ENCODE data around the gene RTN3.
"Not testable (repeated sequence)": the region's sequence is repeated elsewhere in the genome, so short reads cannot be mapped to it uniquely, and the experiment has no call there.

The RTN3 gene

GRCh38 chr11:63682066-63683021 is 1.0 kb downstream of the RTN3 start:
- DNase-seq: peak; percentile 32 to 62

DNA sequence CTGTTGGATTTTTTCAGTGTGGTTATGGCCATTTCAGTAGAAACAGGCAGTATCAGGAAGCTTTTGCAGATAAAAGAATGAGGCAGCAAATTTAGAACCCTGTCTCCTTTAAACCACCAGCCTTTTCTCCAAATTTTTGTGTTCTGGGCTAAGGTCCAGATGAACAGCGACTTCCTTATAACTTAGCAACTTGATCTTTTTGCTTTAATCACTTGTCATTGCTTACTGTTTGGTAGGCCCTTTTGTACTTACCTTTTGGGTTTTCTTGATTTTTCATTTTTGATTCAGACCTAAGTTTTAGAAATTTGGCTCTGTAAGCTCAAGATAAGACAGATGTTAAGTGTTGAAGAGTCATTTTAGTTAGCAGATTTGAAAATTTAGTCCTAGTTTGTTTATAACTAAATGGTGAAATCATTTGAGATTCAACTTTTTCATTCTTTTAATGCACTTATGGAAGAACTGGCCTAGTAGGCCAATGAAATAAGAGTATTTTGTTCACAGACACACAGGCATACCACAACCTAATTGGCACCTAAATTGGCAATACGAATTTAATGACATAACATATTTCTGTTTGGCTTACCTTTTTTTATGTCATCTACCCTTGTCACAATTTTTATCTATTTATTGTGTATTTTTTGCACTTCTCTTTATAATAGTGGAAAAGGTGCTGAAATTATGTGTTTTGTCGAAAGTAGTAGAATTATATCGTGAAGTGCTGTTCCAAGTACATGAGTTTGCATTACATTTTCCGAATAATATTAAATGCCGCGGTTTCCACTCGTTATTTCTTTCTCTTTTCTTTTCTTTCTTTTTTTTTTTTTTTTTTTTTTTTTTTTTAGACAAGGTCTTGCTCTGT is 2.1 kb downstream of the RTN3 start:
- DNase-seq: peak; percentile 57 to 60

DNA sequence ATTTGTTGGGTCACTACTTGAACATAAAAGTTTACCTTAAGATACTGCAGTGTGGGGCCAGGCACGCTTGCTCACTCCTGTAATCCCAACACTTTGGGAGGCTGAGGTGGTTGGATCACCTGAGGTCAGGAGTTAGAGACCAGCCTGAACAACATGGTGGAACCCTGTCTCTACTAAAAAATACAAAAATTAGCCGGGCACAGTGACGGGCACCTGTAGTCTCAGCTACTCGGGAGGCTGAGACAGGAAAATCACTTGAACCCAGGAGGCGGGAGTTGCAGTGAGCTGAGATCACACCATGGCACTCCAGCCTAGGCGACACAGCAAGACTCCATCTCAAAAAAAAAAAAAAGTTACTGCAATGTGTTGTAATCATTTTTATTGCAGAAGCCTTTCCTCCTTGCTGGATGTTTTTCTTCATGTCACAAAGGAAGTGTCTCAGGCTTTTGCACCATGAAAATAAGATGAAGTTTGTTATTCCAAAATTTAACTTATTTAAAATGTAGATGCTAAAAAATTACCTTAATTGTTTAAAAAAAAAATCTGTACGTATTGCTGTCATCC is 3.9 kb downstream of the RTN3 start:
- not testable (repeated sequence) for DNase-seq

DNA sequence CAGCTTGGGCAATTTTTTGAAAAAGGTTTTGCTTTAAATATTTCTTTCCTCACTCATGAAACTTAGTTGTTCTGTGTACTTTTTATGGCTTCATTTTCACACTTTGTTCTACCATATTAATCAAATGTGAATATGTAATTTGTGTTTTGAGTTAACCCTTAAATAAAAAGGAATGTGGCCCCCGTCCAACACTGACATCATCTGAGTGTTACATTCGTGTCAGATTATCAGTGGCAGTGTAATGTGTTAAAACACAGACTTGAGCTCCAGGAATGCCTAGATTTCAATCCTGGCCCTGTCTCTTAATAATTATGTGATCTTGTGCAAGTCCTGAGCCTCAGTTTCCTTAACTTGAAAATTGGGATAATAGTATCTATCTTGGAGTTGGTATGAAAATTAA is 5.6 kb downstream of the RTN3 start:
- no peak for DNase-seq

DNA sequence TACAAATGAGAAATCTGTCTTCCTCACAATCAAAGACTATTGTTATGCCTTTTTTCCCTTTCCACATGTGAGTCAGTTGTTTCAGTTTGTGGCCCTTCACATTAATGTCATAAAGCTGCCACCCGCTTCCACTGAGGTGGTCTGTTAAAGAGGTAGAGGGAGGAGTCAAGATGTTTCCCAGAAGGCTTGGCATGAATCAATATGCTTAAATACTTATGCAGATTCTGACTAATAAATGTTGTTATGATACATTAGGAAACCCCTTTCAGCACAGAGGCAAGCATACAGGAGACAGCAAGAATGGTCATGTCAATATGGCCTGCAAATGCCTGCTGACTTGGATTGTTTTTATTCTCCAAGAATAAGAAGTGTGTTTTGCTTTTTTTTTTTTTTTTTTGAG is 6.5 kb downstream of the RTN3 start:
- no peak for DNase-seq

DNA sequence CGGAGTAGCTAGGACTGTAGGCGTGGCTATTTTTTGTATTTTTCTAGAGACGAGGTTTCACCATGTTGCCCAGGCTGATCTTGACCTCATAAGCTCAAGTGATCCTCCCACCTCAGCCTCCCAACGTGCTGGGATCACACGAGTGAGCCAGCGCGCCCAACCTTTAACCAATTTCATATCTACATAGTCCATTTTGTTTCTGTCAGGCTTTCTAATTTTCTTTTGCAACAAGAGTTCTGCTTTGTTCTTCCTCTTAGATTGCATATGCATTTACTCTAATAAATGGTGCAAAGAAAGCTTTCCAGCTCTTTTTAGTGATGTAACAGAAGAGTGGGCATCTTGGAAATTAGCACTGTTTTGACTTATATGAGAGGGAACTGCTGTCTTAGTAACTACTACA is 13.3 kb downstream of the RTN3 start:
- DNase-seq: no peak

DNA sequence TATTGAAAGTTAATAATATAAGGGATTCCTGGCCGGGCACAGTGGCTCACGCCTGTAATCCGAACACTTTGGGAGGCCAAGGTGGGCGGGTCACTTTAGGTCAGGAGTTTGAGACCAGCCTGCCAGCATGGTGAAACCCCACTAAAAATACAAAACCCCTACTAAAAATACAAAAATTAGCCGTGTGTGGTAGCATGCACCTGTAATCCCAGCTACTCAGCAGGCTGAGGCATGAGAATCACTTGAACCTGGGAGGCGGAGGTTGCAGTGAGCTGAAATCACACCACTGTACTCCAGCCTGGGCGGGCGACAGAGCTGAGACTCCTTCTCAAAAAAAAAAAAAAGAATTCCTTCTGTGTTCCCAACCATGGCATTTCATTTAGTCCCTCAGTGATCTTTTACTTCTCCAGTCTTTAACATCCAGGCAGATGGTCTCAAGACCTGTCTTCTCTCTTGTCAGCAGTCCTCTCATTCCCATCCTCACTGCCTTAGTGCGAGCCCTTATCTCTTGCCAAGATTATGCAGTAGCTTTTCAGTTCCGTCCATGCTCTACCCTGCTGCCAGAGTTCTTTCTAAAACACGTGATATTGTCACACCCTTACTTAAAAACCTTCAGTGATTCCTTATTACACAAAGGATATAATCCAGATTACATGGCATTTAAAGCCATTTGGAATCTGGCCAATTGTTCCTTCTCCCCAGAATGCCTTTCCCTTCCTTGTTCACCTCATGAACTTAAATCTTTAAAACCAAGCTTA is 17.9 kb downstream of the RTN3 start:
- DNase-seq: no peak

- DNase-seq: no peak
Observed at GRCh38 chr11:63699896-63700295, 18.6 kb downstream of the RTN3 start.

DNA sequence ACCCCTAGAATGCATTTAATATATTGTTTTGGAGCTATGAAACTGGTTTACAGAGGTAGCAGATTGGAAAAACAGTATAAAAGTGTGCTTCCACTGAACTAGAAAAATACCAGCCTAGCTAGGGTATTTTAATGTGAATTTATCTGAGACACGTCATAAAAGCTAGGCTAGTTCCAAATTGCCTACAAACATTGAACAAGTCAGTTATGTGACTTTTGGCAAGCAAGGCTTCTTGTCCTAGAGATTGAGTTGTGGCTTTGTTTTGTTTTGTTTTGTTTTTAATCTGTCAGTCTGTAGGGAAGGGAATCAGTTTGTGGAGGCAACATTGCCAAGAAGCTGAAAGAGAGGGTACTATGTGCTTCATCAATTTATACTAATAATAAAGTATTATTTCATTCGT is 24.2 kb downstream of the RTN3 start:
- DNase-seq: no peak

DNA sequence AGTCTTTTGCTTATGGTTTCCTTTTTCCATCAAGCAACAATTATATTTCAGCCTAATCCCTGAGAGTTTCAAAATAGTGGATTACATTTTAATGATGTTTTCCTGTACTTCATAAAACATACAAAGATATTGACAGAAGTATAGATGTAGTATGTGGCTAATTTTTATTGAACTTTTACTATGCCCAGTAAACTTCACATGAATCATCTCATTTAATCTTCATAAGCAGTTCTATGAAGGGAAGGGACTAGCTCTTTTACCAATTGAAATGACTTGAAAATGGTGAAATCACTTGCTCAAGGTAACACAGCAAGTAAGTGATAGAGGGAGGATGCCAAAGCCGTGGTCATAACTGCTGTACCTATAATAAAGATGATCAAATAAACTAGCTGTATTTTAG is 27.5 kb downstream of the RTN3 start:
- DNase-seq: no peak

GRCh38 chr11:63709336-63709884 is 28.1 kb downstream of the RTN3 start:
- DNase-seq: peak in 1 of 2 experiments; percentile 11

GRCh38 chr11:63710476-63711217 is 29.3 kb downstream of the RTN3 start:
- no peak for DNase-seq

DNA sequence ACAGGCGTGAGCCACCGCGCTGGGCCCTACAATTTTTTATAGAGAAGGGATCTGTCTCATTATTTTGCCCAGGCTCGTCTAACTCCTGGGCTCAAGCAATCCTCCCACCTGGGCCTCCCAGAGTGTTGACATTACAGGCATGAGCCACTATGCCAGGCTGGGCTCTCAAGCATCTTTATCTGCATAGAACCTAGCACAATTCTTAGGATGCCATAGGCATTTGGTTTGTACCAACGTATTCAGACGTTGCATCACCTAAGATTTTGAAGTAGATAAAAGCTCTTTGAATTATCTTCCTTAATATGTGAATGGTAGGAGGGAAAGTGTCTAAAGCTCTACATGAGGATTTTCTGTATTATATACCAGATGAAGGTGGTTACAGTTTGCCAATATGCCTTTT is 30.5 kb downstream of the RTN3 start:
- DNase-seq: no peak

DNA sequence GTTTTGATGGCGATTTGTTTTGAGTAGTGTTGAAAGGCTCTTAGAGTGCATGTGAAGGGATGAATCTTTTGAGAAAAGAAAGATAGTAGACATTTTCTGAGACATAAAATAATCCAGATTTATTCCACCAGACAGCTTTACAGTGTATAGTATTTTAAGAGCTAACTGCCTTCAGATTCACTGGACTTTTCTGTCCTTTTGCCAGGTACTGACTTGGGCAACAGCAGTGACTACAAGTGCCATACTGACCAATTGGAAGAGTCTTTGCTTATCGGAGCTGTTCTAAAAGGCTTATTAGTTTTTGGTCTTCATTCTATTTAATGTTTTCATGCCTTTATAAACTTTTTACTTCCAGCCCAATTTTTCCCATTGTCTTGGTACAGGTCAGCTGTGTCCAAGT is 32.5 kb downstream of the RTN3 start:
- no peak for DNase-seq

- DNase-seq: no peak
Observed at GRCh38 chr11:63716046-63716445, 34.7 kb downstream of the RTN3 start.

GRCh38 chr11:63719001-63719400 is 37.7 kb downstream of the RTN3 start:
- DNase-seq: no peak

GRCh38 chr11:63719987-63720386 is 38.7 kb downstream of the RTN3 start:
- no peak for DNase-seq

DNA sequence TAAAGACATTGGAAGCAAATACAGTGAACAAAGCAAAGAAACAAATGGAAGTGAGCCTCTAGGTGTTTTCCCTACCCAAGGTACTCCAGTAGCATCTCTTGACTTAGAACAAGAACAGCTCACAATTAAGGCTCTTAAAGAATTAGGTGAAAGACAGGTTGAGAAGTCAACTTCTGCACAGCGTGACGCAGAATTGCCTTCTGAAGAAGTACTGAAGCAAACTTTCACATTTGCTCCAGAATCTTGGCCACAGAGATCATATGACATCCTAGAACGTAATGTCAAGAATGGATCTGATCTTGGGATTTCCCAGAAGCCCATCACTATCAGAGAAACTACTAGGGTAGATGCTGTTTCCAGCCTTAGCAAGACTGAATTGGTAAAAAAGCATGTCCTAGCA is 39.3 kb downstream of the RTN3 start:
- DNase-seq: no peak

DNA sequence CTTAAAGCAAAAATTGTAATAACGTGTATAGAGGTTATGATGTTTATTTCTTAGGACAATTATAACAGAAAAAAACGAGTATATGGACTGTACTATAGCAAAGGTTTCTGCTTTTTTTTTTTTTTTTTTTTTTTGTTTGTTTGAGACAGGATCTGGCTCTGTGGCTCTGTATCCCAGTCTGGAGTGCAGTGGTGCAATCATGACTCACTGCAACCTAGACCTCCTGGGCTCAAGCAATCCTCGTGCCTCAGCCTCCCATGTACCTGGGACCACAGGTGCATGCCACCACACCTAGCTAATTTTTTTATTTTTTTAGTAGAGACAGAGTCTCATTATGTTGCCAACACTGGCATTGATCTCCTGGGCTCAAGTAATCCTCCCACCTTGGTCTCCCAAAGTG is 48.0 kb downstream of the RTN3 start:
- no peak for DNase-seq

GRCh38 chr11:63736864-63737263 is 55.6 kb downstream of the RTN3 start:
- no peak for DNase-seq

DNA sequence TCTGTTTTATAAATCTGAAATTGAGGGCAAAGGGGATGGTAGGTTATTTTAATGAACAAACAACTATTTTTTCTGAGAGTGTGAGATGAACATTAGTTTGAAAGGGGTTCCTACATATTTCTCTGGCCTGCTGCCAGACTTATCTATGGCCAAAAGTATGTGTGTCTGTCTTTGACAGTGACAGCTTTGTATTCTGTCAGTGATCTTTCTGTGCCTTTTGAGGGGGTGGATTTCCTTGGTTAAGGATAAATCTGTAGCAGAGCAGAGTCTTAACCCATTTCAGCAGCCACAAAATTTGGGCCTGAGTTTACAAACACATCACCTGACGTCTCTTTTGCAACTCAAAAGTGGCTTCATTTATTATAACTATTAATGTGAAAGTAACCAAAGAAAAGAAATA is 56.4 kb downstream of the RTN3 start:
- no peak for DNase-seq
